Mucosa of gallbladder (tissue), 1 donor: Measurements from ENCODE around the gene MRS2. TPM values are rescaled to one million over a fixed set of nuclear protein-coding genes. Genes with fewer than 3 reads are reported as not detected.
"Not testable (repeated sequence)": the region's sequence is repeated elsewhere in the genome, so short reads cannot be mapped to it uniquely, and the experiment has no call there.

Experiments
- DNase-seq: peaks from one replicate; pipeline ENCODE4 v3.0.0-alpha.2; 2020; ENCODE audit warnings: low spot score
- total RNA-seq: library from RNA; stranded (reverse); gene quantifications from one replicate; pipeline ENCODE4 v1.2.1, GENCODE V29; 2021
- donor health status: DM: no; HTN: no; CAD: no.

Gene MRS2
- total RNA-seq, 1 donor from 2014 or later = 35.1 TPM

DNA sequence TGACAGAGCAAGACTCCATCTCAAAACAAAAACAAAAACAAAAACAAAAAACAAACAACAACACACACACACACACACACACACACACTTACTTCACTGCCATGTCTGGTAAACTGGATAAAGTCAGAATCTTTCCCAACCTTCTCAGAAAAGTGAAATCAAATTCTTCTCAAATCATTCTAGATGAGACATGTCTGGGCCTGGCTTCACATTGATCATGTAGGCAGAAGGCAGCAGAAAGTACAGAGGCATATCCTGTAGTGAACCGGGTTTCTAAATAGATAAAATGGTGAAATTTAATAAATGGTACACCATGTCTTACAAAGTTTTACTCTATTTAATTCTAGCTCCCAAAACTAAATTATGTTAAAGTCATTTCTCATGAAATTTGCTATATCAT, 14.9 kb upstream of the MRS2 start:
- no peak for DNase-seq

DNA sequence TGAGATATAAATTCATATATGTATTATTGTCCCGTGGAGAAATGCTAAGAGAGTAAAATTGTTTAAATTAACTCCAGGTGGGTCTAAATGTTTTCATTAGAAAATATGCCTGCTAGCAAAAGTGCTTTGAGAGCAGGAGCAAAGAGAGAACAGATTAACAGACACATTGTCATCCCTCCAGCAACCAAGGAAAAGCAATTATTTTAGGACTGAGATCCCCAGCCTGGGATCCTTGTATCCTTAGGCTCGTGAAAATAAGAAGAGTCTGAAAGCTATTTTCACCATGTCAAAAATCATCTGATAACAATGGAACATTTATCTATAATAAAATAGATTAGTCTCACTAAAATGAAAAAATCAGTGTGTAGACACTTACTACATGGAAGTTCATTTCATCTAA, 11.5 kb upstream of the MRS2 start:
- no peak for DNase-seq

DNA sequence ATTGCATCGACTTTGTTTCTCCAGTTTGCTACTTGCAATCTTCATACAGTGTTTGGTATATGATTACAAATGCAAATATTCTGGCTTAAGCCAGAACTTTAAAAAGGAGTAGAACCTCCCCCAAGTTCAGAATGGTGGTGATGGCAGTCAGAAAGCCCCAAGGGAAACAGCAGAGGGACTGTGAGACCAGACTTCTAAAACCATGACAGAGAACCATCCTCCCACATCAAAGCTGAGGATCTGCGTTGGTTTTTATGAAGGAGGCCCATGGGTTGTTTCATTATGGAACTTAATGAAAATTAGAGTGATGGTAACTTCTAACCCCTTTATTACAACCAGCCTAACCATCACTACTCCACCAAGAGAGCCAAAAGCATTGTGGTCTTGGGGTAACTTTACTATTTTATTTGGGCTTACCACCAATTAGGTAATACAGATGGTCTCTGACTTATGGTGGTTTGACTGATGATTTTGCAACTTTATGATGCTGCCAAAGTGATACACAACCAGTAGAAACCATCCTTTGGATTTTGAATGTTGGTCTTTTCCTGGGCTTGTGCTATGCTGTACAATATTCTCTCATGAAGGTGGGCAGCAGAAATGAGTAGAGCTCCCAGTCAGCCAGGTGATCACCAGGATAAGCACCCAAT, 10.9 kb upstream of the MRS2 start:
- DNase-seq = no peak

DNA sequence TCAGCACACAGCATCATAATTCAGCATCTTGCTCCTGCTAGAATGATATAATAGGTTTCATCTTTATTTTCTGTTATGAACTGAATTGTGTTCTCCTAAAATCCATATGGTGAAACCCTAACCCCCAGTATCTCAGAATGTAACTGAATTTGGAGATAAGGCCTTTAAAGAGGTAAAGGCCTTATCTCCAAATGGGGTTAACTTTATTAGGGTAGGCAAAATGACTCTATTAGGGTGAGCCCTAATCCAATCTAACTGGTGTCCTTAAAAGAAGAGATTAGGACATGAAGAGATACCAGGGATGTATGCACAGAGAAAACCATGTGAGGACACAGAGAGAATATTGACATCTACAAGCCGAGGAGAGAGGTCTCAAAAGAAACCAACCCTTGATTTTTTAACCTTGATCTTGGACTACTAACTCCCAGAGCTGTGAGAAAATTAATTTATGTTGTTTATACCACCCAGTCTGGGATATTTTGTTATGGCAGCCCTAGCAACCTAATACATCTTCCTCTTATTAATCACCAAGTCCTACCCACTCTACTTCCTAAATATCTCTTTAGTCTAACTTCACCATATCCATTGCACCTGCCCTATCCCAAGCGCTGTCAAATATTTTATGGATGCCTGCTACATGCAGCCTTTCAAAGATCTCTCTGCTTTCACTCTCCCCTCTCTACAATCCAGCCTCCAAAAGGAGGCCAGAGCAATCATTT, 8.5 kb upstream of the MRS2 start:
- DNase-seq = no peak

DNA sequence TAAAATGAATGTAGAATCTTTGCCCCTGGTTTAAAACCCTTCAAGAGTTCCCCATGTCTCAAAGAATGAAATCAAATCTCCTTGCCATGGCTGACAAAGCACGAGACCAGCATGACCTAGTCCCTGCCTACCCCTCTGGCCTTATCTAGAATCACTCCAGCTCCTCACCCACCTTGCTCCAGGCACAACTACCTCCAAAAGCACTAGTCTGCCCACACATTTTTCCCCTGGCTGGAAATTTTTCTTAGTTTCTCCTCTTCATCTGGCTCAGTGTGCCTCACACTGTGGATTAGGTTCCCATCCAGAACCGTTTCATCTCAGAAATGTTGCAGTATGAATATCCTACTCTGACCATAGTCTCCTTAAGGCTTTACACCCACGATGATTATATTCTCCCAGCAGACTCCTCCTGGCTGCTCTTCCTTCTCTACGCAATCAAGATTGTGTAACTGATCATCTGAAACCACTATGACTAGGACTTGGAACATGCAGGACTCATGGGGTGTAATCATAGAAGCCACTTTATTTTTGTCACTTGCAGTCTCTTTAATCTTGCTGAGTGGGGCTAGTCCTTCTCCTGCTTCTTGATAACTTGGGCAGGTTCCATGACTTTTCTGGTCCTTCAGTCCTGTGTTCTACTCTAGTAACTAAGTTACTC, 7.8 kb upstream of the MRS2 start:
- DNase-seq = no peak

DNA sequence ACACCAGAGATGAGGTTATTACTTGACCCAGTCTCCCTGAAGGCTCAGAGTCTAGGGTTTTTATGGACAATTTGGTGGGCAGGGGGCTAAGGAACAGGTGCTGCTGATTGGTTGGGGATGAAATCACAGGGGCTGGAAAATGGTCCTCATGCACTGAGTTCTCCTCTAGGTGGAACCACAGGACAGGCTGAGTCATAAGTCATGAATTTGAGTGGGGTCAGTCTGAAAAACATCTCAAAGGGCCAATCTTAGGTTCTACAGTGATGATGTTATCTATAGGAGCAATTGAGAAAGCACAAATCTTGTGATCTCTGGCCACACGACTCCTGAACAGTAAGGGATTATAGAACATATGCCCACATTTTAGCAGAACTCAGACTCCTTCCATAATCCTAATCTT, 5.9 kb upstream of the MRS2 start:
- no peak for DNase-seq

DNA sequence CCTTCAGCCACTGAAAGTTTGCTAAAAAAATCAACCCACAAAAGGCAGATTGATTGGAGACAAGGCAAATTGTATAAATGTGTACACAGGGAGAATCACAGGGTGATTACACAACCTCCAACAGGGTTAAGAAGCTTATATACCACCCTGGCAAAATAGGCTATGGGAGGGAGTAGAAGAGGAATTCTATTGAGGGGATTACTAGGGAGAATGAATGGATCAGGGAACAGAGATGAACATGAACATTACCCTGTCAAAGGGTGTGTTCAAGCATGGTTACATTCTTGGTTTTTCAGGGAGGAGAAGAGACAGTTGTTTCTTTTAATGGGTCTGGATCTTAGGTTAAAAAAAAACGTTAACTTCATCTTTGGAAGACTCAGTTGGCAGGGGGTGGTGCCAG, 5.1 kb upstream of the MRS2 start:
- no peak for DNase-seq

DNA sequence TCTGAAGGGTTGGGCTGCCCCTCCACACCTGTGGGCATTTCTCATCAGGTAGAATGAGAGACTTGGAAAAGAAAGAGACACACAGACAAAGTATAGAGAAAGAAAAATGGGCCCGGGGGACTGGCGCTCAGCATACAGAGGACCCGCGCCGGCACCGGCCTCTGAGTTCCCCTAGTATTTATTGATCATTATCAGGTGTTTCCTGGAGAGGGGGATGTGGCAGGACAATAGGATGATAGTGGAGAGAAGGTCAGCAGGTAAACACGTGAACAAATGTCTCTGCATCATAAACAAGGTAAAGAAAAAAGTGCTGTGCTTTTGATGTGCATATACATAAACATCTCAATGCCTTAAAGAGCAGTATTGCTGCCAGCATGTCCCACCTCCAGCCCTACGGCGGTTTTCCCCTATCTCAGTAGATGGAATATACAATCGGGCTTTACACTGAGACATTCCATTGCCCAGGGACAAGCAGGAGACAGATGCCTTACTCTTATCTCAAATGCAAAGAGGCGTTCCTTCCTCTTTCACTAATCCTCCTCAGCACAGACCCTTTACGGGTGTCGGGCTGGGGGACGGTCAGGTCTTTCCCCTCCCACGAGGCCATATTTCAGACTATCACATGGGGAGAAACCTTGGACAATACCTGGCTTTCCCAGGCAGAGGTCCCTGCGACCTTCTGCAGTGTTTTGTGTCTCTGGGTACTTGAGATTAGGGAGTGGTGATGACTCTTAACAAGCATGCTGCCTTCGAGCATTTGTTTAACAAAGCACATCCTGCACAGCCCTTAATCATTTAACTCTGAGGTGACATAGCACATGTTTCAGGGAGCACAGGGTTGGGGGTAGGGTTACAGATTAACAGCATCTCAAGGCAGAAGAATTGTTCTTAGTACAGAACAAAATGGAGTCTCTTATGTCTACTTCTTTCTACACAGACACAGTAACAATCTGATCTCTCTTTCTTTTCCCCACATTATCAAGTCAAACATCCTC, 2.4 kb upstream of the MRS2 start:
- DNase-seq = not testable (repeated sequence)

DNA sequence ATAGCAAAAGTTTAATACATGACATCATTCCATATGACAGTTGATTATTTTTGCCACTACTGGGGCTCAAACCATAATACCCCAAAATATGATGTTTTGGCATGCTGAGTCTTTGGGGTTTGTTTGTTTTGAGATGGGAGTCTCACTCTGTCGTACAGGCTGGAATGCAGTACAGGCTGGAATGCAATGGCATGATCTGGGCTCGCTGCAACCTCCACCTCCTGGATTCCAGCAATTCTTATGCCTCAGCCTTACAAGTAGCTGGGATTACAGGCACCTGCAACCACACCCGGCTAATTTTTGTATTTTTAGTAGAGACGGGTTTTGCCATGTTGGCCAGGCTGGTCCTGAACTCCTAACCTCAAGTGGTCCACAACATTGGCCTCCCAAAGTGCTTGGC, 1.3 kb upstream of the MRS2 start:
- DNase-seq = no peak

DNA sequence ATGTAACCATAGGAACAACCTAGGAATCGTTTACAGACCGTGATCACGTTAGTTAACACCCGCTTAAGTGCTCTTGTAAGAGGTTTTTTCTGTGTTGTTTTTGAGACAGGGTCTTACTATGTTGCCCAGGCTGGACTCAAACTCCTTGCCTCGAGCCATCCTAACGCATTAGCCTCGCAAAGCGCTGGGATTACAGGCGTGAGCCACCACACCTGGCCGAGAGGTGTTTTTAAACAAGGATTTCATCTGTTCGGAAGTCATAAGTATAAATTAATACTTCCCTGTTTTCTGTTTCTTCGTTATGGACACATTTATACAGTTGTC, 727 bp downstream of the MRS2 start:
- no peak for DNase-seq

DNA sequence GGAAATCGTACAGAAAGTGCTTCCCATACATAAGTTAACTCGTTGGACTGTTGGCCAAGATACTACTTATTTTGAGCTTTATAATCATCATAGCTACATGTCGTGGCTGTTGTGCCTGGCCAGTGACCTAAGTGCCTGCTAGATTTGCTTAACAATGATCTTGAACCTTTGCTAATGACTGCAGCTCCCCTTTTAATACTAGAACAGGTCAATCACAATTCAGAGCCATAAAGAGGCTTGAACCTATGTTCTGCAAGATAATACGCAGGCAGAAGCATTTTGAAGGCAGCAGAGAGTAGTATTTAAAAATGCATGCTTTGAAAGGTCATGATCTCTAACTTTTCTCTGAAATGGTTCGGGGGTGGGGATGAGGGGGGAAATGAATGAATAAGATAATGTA, 2.5 kb downstream of the MRS2 start:
- DNase-seq = no peak

DNA sequence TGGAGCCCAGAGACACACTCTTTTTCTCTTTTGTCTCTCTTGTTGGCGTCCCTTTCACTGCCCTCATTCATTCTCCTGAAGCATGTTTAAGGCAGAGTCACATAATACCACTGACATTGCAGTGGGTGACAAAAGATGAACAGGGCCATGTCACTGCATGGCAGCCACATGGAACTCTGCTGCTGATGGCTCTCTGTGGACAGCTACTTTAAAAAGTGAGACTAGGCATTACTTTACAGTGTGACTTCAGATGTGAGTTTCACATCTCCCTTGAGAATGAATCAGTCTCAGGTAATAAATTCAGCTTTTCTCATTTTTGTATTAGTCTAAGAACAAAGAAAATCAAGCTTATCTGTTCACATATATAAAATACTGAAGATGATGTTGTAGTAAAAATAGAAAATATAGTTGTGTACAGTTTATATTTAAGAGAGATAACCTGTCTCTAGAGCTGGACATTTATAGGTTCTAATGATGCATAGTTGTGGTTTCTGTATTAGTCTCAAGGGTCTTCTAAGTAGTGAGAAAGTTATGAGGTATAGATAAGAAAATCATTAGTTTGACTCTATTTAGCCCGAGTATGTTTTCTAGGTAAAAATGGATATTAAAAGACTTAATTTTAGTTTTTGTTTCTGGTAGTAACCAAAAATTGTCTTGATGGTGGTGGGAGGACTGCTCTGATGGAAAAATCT, 6.1 kb downstream of the MRS2 start:
- no peak for DNase-seq

DNA sequence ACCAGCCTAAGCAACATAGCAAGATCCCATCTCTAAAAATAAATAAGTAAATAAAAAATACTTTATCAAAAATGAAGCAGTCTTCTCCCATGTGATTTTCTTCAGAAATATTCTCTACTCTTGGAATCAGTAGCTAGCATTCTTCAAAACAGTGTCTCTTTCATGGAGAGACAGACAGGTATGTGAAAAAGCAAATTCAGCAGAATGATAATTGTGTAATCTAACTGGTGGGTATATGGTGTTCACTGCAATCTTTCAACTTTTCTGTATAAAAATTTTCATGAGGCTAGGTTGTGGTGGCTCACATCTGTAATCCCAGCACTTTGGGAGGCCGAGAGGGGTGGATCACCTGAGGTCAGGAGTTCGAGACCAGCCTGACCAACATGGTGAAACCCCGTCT, 7.9 kb downstream of the MRS2 start:
- DNase-seq = no peak

DNA sequence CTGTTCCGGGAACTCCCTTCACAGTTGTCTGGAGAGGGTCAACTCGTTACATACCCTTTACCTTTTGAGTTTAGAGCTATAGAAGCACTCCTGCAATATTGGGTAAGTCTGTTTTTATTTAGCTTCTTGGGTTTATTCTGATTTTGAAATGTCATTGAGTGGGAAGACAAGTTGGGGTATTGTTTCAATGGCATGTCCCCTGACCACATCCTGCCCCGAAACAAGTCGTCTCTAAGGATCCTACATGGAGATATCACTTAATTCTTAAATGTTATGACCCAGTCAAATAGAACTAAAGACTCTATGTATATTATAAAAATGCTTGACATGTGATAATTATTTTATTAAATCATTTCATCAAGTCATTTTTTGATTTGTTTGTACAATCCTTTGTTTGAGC, 9.6 kb downstream of the MRS2 start:
- DNase-seq = no peak

DNA sequence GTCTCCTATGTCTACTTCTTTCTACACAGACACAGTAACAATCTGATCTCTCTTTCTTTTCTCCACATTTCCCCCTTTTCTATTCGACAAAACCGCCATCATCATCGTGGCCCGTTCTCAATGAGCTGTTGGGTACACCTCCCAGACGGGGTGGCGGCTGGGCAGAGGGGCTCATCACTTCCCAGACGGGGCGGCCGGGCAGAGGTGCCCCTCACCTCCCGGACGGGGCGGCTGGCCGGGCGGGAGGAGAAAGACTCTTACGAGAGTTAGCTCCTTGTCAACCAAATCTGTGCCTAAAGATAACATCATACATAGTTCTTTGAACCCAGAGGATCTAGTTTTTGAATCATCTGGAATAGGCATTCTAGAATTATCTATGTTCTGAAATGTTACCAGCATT, 11.8 kb downstream of the MRS2 start:
- DNase-seq = not testable (repeated sequence)

DNA sequence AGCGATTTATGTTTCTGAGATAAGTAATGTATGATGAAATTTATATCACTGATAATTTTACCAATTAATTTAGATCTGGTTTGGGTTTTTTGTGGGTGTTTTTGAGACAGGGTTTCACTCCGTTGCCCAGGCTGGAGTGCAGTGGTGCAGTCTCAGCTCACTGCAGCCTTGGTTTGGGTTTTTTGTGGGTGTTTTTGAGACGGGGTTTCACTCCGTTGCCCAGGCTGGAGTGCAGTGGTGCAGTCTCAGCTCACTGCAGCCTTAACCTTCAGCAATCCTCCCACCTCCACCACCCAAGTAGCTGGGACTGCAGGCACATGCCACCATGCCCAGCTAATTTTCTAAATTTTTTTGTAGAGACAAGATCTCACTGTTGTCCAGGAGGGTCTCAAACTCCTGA, 13.0 kb downstream of the MRS2 start:
- DNase-seq = no peak

DNA sequence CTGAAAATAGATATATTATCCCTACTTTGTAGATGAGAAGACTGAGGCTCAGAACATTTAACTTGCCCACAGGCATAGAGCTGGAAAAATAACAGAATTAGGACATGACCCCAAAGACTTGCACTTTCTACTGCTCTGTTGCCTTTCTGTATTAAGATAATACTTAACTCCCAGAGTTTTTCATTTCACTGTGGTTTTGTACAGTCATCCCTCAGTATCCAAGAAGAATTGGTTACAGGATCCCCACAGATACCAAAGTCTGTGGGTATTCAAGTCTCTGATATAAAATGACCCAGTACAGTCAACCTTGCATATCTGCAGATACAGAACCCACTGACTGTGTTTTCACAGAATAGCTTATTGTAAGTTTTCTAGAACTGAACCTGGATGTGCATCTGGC, 16.8 kb downstream of the MRS2 start:
- no peak for DNase-seq

DNA sequence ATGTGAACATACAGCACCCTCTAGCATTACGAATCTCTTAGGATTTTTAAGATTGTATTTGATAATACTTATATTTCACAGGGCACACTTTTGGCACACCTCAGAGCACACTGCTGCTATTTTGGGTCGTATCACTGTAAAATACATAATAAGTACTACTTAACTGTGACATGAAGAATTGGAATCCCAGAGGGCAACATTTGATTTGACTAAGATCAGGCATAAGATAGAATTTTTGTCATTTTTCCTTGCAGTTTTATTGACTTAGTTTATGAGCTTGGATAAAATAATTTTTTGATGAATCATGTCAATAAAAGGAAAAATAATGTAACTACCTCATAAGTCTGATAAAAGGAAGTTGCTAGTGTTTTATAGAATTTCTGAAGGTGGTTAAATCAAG, 22.4 kb downstream of the MRS2 start:
- no peak for DNase-seq

DNA sequence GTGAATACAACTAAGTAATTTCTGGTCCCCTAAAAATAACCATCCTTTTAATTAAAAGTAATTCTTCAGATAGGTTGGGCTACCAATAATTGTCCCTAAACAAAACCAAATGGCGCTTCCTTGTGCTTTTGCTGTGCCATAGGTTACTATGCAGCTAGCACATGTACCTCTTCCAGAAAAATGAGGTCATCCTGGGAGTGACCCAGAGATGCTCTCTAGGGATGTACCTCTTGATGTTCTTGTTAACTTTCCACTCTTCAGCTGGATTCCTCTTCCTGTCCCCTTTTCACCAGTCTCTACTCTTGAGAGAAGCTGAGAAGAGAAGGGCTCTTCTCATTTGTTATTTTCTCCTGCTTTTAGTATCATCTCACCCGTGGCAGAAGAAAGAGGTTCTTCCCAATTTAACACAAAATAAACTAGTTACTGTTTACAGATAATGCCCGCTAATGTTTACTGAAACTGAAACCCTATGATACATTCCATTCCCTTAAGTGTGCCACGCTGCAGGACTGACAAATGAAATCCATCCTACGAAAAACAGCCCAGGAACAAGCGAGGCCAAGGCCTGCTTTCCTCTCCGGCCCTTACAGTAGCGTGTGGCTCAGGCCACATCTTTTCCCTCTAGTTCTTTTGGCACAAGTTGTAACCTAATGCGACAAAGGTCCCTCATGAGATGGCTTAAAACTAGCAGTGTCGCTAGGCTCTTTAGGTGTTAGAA, 24.2 kb downstream of the MRS2 start:
- no peak for DNase-seq

DNA sequence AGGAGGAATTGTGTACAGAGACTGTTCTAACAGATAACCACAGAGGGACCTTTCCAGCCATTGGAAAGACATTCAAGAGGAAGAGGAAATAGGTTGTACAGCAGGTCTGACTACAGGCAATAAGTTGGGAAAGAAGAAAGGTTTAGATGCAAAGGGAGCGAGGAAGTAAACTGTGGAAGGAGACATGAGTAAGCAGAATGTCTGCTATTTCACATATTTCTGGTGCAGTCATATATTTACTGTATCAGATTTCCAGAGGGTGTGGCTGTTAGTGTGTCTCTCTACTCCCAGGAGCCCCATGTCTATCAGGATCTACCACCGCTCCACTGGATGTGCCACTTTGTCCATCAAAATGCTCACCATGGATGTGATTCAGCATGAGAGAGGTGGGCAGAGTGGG, 25.9 kb downstream of the MRS2 start:
- DNase-seq = no peak

DNA sequence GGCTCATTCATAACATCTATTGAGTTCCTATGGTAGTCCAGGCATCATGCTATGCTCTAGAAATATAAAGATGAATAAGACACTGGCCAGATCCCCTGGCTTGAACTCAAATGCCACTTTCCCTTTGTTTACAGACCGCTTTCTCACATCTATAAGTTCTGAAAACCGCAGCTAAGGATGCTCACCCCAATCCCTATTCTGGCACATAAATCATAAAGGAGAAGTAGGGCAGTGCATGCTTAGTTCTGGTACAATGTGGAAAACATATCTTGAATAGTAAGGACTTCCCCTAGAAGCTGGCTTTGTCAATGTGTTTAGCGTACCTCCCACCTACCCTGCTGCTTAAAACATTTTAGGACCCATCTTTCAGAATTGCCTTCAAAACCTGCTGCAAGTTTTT, 26.4 kb downstream of the MRS2 start:
- no peak for DNase-seq
